ENCODE data around the gene PPIF. TPM values are rescaled to one million over a fixed set of nuclear protein-coding genes. Genes with fewer than 3 reads are reported as not detected.

Gene PPIF
- total and polyA plus RNA-seq, 2 donors (not counting 1 experiment from before 2014, with no cell fraction given): 50.4 to 100 TPM

GRCh38 chr10:79380946-79381721 lies 33.9 kb downstream of the PPIF start:
- no peak overlapping the region for H3K27ac ChIP-seq (ENCODE audit: low read length in 2 of 2)
- H3K4me2 ChIP-seq (replicated peaks; ENCODE audit: low read depth, low read length, poor library complexity, severe bottlenecking): no peak overlapping the region
- H4K20me1 ChIP-seq (ENCODE audit: control insufficient read depth, insufficient read depth, low read length, poor library complexity, severe bottlenecking): no peaks in the 10 kb centered on the region
- Mint-ChIP-seq H3K9me3 (ENCODE audit: insufficient read depth) (no peaks in the 10 kb centered on the region), H3K27ac (no peak overlapping the region), H3K4me1 (no peaks in the 10 kb centered on the region), H3K27me3 (no peaks in the 10 kb centered on the region), H3K4me3 (no peak overlapping the region)
- H3K4me1 ChIP-seq (ENCODE audit: control insufficient read depth in 2 of 2, insufficient read depth in 2 of 2, low read length in 2 of 2): no peaks in the 10 kb centered on the region
- H2AFZ ChIP-seq (ENCODE audit: insufficient read depth, low read depth, low read length, poor library complexity, severe bottlenecking): no peak overlapping the region
- 92% methylated on average over 9 of the region's 9 CpGs for WGBS (ENCODE audit: insufficient coverage)
- TF ChIP-seq EZH2 (IDR thresholded peaks at IDR 0.05; ENCODE audit: borderline replicate concordance, insufficient read depth, low read depth, low read length, poor library complexity, severe bottlenecking) (no peak), CTCF (IDR thresholded peaks at IDR 0.05) (no peak)
- intact Hi-C loops (cut with micrococcal nuclease): loop anchor here (10.0 kb wide), 1 partner anchor 64 kb away; the partner anchor contains the start of gene ZCCHC24
- no peak for ATAC-seq (ENCODE audit: low read depth)
- ChIA-PET CTCF (interaction anchor here (1.6 kb wide), 1 partner anchor 9 kb away, joined by 4 read pairs; no protein-coding TSS in a partner anchor), POLR2A (no interaction called here)
- no peaks in the 10 kb centered on the region for H3K27me3 ChIP-seq (replicated peaks in 1 of 4; ENCODE audit: control extremely low read depth in 1 of 4, control insufficient read depth in 3 of 4, insufficient read depth in 4 of 4, low read length in 3 of 4)
- no peaks in the 10 kb centered on the region for H3K36me3 ChIP-seq (replicated peaks in 1 of 2; ENCODE audit: control extremely low read depth in 1 of 2, control insufficient read depth in 1 of 2, extremely low read depth in 1 of 2, insufficient read depth in 2 of 2, low read length in 1 of 2)
- DNase-seq: no peak
- peaks cover 0 to 4% (median 0%) of the 10 kb centered on the region in 3 donors for H3K9me3 ChIP-seq (ENCODE audit: control extremely low read depth in 1 of 3, control insufficient read depth in 2 of 3, insufficient read depth in 1 of 3, low read length in 2 of 3)
- H3K4me3 ChIP-seq (ENCODE audit: control extremely low read depth in 1 of 5, extremely low read depth in 1 of 5, insufficient read depth in 1 of 5, low read depth in 2 of 5, low read length in 4 of 5): no peak overlapping the region
- H3K79me2 ChIP-seq (ENCODE audit: control insufficient read depth, insufficient read depth, low read length): no peaks in the 10 kb centered on the region
- H3K9ac ChIP-seq (ENCODE audit: low read length): no peak overlapping the region

- intact Hi-C loops (cut with micrococcal nuclease): loop anchor here (10.0 kb wide), 1 partner anchor 63 kb away; the partner anchor contains the start of gene ZCCHC24
- Histone ChIP-seq H3K4me1 (ENCODE audit: control insufficient read depth in 2 of 2, insufficient read depth in 2 of 2, low read length in 2 of 2) (no peaks in the 10 kb centered on the region), H3K36me3 (replicated peaks in 1 of 2; ENCODE audit: control extremely low read depth in 1 of 2, control insufficient read depth in 1 of 2, extremely low read depth in 1 of 2, insufficient read depth in 2 of 2, low read length in 1 of 2) (no peaks in the 10 kb centered on the region), H3K27me3 (replicated peaks in 1 of 4; ENCODE audit: control extremely low read depth in 1 of 4, control insufficient read depth in 3 of 4, insufficient read depth in 4 of 4, low read length in 3 of 4) (no peaks in the 10 kb centered on the region), H3K27ac (ENCODE audit: low read length in 2 of 2) (no peak overlapping the region), H3K79me2 (ENCODE audit: control insufficient read depth, insufficient read depth, low read length) (no peaks in the 10 kb centered on the region), H2AFZ (ENCODE audit: insufficient read depth, low read depth, low read length, poor library complexity, severe bottlenecking) (no peak overlapping the region), H4K20me1 (ENCODE audit: control insufficient read depth, insufficient read depth, low read length, poor library complexity, severe bottlenecking) (no peaks in the 10 kb centered on the region), H3K9me3 (ENCODE audit: control extremely low read depth in 1 of 3, control insufficient read depth in 2 of 3, insufficient read depth in 1 of 3, low read length in 2 of 3) (peaks cover 0 to 4% (median 0%) of the 10 kb centered on the region in 3 donors), H3K4me2 (replicated peaks; ENCODE audit: low read depth, low read length, poor library complexity, severe bottlenecking) (no peak overlapping the region), H3K9ac (ENCODE audit: low read length) (no peak overlapping the region), H3K4me3 (ENCODE audit: control extremely low read depth in 1 of 5, extremely low read depth in 1 of 5, insufficient read depth in 1 of 5, low read depth in 2 of 5, low read length in 4 of 5) (no peak overlapping the region)
- H3K4me3 Mint-ChIP-seq: no peak overlapping the region
- CTCF ChIA-PET: interaction anchor here (1.6 kb wide), 1 partner anchor 10 kb away, joined by 4 read pairs; no protein-coding TSS in a partner anchor
- ATAC-seq (ENCODE audit: low read depth) (no peak), DNase-seq (no peak)
- H3K9me3 Mint-ChIP-seq (ENCODE audit: insufficient read depth): no peaks in the 10 kb centered on the region
- no peaks in the 10 kb centered on the region for H3K4me1 Mint-ChIP-seq
- H3K27me3 Mint-ChIP-seq: no peaks in the 10 kb centered on the region
- H3K27ac Mint-ChIP-seq: no peak overlapping the region
- POLR2A ChIA-PET: no interaction called here
- 87% methylated on average over 11 of the region's 11 CpGs for WGBS (ENCODE audit: insufficient coverage)
- TF ChIP-seq CTCF (IDR thresholded peaks at IDR 0.05): no peak
Observed at GRCh38 chr10:79381804-79382221, 34.5 kb downstream of the PPIF start.
